Brain microvascular endothelial cell (primary cell): ENCODE results near the gene ADAMTSL1.
A peak's percentile ranks its signal among the peaks of the same experiment; 100 is the strongest.

ENCODE experiments used
- DNase-seq: peaks from one replicate; pipeline ENCODE4 v3.0.0-alpha.2; 2020
- H3K27ac ChIP-seq: fragments of 250-450 bp; sonication (Bioruptor Pico); 2 replicates; pipeline ENCODE4 v1.5.1; 2020; ENCODE audit warnings: mild to moderate bottlenecking, moderate library complexity
- H3K27me3 ChIP-seq: fragments of 250-450 bp; sonication (Bioruptor Pico); replicated peaks from 2 replicates; pipeline ENCODE4 v1.5.1; 2020; ENCODE audit warnings: mild to moderate bottlenecking
- H3K36me3 ChIP-seq: fragments of 250-450 bp; sonication (Bioruptor Pico); replicated peaks from 2 replicates; pipeline ENCODE4 v1.5.1; 2020; ENCODE audit warnings: mild to moderate bottlenecking
- H3K4me3 ChIP-seq: 2 replicates; pipeline ENCODE4 v1.5.1; 2011; ENCODE audit warnings: low read depth, mild to moderate bottlenecking, control low read depth, low read length, moderate library complexity
- CTCF ChIP-seq: IDR thresholded peaks from 2 replicates; pipeline ENCODE4 v1.5.1; 2011; ENCODE audit warnings: low read depth, mild to moderate bottlenecking, moderate library complexity, low read length, control low read depth, inconsistent platforms; ENCODE audit errors: missing control alignments
- in situ Hi-C: cut with HindIII; loops from 2 replicates; pipeline ENCODE4 v1.10.0; 2017; ENCODE audit warnings: low sequenced_read_pairs, low pct_ligation_motif_present

Gene ADAMTSL1

GRCh38 chr9:18903450-18903849 is 429.5 kb downstream of the ADAMTSL1 start:
- DNase-seq = no peak
- in situ Hi-C loops = no loop called here
- no peak overlapping the region for H3K4me3 ChIP-seq
- no peak for TF ChIP-seq CTCF
- H3K36me3 ChIP-seq = no peaks in the 10 kb centered on the region
- H3K27me3 ChIP-seq = no peaks in the 10 kb centered on the region
- H3K27ac ChIP-seq = no peak overlapping the region

GRCh38 chr9:18905028-18905882 is 431.3 kb downstream of the ADAMTSL1 start:
- peak overlapping the region; percentile 89 for H3K27ac ChIP-seq
- peak; percentile 92 for DNase-seq
- H3K27me3 ChIP-seq = no peaks in the 10 kb centered on the region
- in situ Hi-C loops = no loop called here
- TF ChIP-seq CTCF = no peak
- no peaks in the 10 kb centered on the region for H3K36me3 ChIP-seq
- peak overlapping the region; percentile 6 for H3K4me3 ChIP-seq

- Histone ChIP-seq H3K36me3 (no peaks in the 10 kb centered on the region), H3K27ac (peak overlapping the region; percentile 89), H3K27me3 (no peaks in the 10 kb centered on the region), H3K4me3 (no peak overlapping the region)
- TF ChIP-seq CTCF = no peak
- peak; percentile 94 for DNase-seq
- in situ Hi-C loops = no loop called here
Observed at GRCh38 chr9:18905883-18906629, 432.1 kb downstream of the ADAMTSL1 start.

- in situ Hi-C loops = no loop called here
- Histone ChIP-seq H3K27me3 (no peaks in the 10 kb centered on the region), H3K4me3 (no peak overlapping the region), H3K27ac (peak overlapping the region; percentile 89), H3K36me3 (no peaks in the 10 kb centered on the region)
- peak; percentile 63 for DNase-seq
- no peak for TF ChIP-seq CTCF
Observed at GRCh38 chr9:18906656-18907395, 432.9 kb downstream of the ADAMTSL1 start.

- no peaks in the 10 kb centered on the region for H3K27me3 ChIP-seq
- TF ChIP-seq CTCF = no peak
- H3K27ac ChIP-seq = no peak overlapping the region
- no peak for DNase-seq
- in situ Hi-C loops = no loop called here
- H3K4me3 ChIP-seq = no peak overlapping the region
- no peaks in the 10 kb centered on the region for H3K36me3 ChIP-seq
Observed at GRCh38 chr9:18907927-18908625, 434.1 kb downstream of the ADAMTSL1 start.
